NCI-H2029 (cell line): ENCODE measurements around the gene ZNF200.
"Not testable (repeated sequence)": the region's sequence is repeated elsewhere in the genome, so short reads cannot be mapped to it uniquely, and the experiment has no call there.

Source experiments
- DNase-seq: peaks from one replicate; lab custom pipeline; 2025; lab: John Stamatoyannopoulos, UW

Gene ZNF200

GRCh38 chr16:3252967-3253366 lies 18.0 kb upstream of the ZNF200 start:
- DNase-seq, result no peak

GRCh38 chr16:3249451-3249850 lies 14.5 kb upstream of the ZNF200 start:
- DNase-seq, result no peak

GRCh38 chr16:3249020-3249419 lies 14.1 kb upstream of the ZNF200 start:
- DNase-seq, result no peak

GRCh38 chr16:3248596-3248995 lies 13.6 kb upstream of the ZNF200 start:
- DNase-seq, result no peak

GRCh38 chr16:3246876-3247275 lies 11.9 kb upstream of the ZNF200 start:
- DNase-seq, result no peak

- no peak for DNase-seq
Observed at GRCh38 chr16:3246002-3246401, 11.0 kb upstream of the ZNF200 start.

- DNase-seq, result no peak
Observed at GRCh38 chr16:3243882-3244281, 8.9 kb upstream of the ZNF200 start.

- no peak for DNase-seq
Observed at GRCh38 chr16:3242709-3243108, 7.8 kb upstream of the ZNF200 start.

- no peak for DNase-seq
Observed at GRCh38 chr16:3241761-3242160, 6.8 kb upstream of the ZNF200 start.

- no peak for DNase-seq
Observed at GRCh38 chr16:3235856-3236669, 1.1 kb upstream of the ZNF200 start.

- DNase-seq, result no peak
Observed at GRCh38 chr16:3234543-3234856, 458 bp downstream of the ZNF200 start.

GRCh38 chr16:3223913-3224515 lies 10.9 kb downstream of the ZNF200 start:
- DNase-seq, result no peak

GRCh38 chr16:3220839-3221238 lies 14.1 kb downstream of the ZNF200 start:
- DNase-seq, result no peak

GRCh38 chr16:3216263-3216640 lies 18.7 kb downstream of the ZNF200 start:
- DNase-seq, result no peak

GRCh38 chr16:3215601-3216262 lies 19.2 kb downstream of the ZNF200 start:
- DNase-seq, result no peak

GRCh38 chr16:3214904-3215600 lies 19.9 kb downstream of the ZNF200 start:
- DNase-seq, result no peak

- no peak for DNase-seq
Observed at GRCh38 chr16:3212567-3212966, 22.4 kb downstream of the ZNF200 start.

GRCh38 chr16:3212006-3212405 lies 23.0 kb downstream of the ZNF200 start:
- DNase-seq, result no peak

- DNase-seq, result no peak
Observed at GRCh38 chr16:3207086-3207953, 27.6 kb downstream of the ZNF200 start.

- not testable (repeated sequence) for DNase-seq
Observed at GRCh38 chr16:3205939-3206338, 29.0 kb downstream of the ZNF200 start.

- DNase-seq, result no peak
Observed at GRCh38 chr16:3202903-3203539, 31.9 kb downstream of the ZNF200 start.
